H1 (cell line): ENCODE data around the gene FAM120A. TPM values are rescaled to one million over a fixed set of nuclear protein-coding genes. Genes with fewer than 3 reads are reported as not detected.

Source experiments
- ASH2L ChIP-seq: fragments of 200-600, 300-600 bp; sonication (generic); IDR thresholded peaks from one replicate; pipeline ENCODE4 v1.7.1; 2017; ENCODE audit warnings: low read length
- CEBPB ChIP-seq: IDR thresholded peaks from 2 replicates; pipeline ENCODE4 v1.6.1; 2012; ENCODE audit warnings: low read depth, low read length
- EGR1 ChIP-seq: IDR thresholded peaks from 2 replicates; pipeline ENCODE4 v1.6.1; 2011; ENCODE audit warnings: low read depth, low read length, borderline replicate concordance
- GABPA ChIP-seq: IDR thresholded peaks from 2 replicates; pipeline ENCODE4 v1.6.1; 2011; ENCODE audit warnings: mild to moderate bottlenecking, low read length, moderate library complexity, borderline replicate concordance; ENCODE audit not compliant: insufficient read depth
- POLR2AphosphoS5 ChIP-seq: IDR thresholded peaks from 2 replicates; pipeline ENCODE4 v1.6.1; 2011; ENCODE audit warnings: low read depth, low read length
- SRF ChIP-seq: IDR thresholded peaks from 2 replicates; pipeline ENCODE4 v1.6.1; 2011; ENCODE audit warnings: mild to moderate bottlenecking, low read depth, low read length, moderate library complexity
- ZNF274 ChIP-seq: IDR thresholded peaks from 2 replicates; pipeline ENCODE4 v1.7.0; 2012; ENCODE audit warnings: low read length, borderline replicate concordance; ENCODE audit errors: extremely low read depth
- polyA plus RNA-seq, 7 experiments: library from polyadenylated mRNA; depleted of rRNA in 3 of 7; stranded (reverse) in 5 of 7; unstranded in 2 of 7; fragments of >200 nt in 5 of 7; fragments of 200-250 nt in 2 of 7; gene quantifications; 1 replicate in 5 of 7; 2 replicates in 1 of 7; 4 replicates in 1 of 7; pipeline versions ENCODE4 v1.2.1 to v1.2.3, GENCODE V29; 2011 to 2013; ENCODE audit warnings: missing spikeins in 2 of 7, mixed read lengths in 2 of 7
- total RNA-seq: library from RNA; stranded (reverse); fragmentation: NEBNext Ultra II Directional; extraction: Animal tissue kit (Norgen Biotek cat#: 25700); gene quantifications from 2 replicates; pipeline ENCODE4 v1.2.1, GENCODE V29; 2021
- TF ChIP-seq, protein P1 (sequence below): fragments of 300-600 bp; sonication (generic); IDR thresholded peaks from 2 replicates; pipeline ENCODE4 v1.7.1; 2012; ENCODE audit warnings: low read length, moderate library complexity, mild to moderate bottlenecking, inconsistent platforms; ENCODE audit not compliant: insufficient replicate concordance
- TF ChIP-seq, protein P2 (sequence below): IDR thresholded peaks from 2 replicates; pipeline ENCODE4 v1.6.1; 2012; ENCODE audit warnings: inconsistent platforms

The FAM120A gene
- total and polyA plus RNA-seq, 2 of the 8 experiments (the other 6 are each of a cell fraction or from before 2014, with no cell fraction given) = 24.9 to 54.7 TPM

DNA sequence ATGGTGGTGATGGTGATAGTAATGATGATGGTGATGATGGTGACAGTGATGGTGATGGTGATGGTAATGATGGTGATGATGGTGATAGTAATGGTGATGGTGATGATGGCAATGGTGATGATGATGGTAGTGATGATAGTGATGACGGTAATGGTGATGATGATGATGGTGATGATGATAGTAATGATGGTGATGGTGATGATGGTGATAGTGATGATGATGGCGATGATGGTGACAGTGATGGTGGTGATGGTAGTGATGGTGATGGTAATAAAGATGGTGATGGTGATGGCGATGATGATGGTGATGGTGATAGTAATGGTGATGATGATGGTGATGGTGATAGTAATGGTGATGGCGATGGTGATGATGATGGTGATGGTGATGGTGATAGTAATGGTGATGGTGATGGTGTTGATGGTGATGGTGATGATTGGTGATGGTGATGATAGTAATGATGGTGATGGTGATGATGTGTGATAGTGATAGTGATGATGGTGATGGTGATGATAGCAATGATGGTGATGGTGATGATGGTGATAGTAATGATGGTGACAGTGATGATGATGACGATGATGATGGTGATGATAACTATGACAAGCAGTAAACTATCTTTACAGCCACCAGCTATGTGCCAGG, 163.5 kb downstream of the FAM120A start (continued):
- TF ChIP-seq, protein P1, sequence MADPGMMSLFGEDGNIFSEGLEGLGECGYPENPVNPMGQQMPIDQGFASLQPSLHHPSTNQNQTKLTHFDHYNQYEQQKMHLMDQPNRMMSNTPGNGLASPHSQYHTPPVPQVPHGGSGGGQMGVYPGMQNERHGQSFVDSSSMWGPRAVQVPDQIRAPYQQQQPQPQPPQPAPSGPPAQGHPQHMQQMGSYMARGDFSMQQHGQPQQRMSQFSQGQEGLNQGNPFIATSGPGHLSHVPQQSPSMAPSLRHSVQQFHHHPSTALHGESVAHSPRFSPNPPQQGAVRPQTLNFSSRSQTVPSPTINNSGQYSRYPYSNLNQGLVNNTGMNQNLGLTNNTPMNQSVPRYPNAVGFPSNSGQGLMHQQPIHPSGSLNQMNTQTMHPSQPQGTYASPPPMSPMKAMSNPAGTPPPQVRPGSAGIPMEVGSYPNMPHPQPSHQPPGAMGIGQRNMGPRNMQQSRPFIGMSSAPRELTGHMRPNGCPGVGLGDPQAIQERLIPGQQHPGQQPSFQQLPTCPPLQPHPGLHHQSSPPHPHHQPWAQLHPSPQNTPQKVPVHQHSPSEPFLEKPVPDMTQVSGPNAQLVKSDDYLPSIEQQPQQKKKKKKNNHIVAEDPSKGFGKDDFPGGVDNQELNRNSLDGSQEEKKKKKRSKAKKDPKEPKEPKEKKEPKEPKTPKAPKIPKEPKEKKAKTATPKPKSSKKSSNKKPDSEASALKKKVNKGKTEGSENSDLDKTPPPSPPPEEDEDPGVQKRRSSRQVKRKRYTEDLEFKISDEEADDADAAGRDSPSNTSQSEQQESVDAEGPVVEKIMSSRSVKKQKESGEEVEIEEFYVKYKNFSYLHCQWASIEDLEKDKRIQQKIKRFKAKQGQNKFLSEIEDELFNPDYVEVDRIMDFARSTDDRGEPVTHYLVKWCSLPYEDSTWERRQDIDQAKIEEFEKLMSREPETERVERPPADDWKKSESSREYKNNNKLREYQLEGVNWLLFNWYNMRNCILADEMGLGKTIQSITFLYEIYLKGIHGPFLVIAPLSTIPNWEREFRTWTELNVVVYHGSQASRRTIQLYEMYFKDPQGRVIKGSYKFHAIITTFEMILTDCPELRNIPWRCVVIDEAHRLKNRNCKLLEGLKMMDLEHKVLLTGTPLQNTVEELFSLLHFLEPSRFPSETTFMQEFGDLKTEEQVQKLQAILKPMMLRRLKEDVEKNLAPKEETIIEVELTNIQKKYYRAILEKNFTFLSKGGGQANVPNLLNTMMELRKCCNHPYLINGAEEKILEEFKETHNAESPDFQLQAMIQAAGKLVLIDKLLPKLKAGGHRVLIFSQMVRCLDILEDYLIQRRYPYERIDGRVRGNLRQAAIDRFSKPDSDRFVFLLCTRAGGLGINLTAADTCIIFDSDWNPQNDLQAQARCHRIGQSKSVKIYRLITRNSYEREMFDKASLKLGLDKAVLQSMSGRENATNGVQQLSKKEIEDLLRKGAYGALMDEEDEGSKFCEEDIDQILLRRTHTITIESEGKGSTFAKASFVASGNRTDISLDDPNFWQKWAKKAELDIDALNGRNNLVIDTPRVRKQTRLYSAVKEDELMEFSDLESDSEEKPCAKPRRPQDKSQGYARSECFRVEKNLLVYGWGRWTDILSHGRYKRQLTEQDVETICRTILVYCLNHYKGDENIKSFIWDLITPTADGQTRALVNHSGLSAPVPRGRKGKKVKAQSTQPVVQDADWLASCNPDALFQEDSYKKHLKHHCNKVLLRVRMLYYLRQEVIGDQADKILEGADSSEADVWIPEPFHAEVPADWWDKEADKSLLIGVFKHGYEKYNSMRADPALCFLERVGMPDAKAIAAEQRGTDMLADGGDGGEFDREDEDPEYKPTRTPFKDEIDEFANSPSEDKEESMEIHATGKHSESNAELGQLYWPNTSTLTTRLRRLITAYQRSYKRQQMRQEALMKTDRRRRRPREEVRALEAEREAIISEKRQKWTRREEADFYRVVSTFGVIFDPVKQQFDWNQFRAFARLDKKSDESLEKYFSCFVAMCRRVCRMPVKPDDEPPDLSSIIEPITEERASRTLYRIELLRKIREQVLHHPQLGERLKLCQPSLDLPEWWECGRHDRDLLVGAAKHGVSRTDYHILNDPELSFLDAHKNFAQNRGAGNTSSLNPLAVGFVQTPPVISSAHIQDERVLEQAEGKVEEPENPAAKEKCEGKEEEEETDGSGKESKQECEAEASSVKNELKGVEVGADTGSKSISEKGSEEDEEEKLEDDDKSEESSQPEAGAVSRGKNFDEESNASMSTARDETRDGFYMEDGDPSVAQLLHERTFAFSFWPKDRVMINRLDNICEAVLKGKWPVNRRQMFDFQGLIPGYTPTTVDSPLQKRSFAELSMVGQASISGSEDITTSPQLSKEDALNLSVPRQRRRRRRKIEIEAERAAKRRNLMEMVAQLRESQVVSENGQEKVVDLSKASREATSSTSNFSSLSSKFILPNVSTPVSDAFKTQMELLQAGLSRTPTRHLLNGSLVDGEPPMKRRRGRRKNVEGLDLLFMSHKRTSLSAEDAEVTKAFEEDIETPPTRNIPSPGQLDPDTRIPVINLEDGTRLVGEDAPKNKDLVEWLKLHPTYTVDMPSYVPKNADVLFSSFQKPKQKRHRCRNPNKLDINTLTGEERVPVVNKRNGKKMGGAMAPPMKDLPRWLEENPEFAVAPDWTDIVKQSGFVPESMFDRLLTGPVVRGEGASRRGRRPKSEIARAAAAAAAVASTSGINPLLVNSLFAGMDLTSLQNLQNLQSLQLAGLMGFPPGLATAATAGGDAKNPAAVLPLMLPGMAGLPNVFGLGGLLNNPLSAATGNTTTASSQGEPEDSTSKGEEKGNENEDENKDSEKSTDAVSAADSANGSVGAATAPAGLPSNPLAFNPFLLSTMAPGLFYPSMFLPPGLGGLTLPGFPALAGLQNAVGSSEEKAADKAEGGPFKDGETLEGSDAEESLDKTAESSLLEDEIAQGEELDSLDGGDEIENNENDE = no peak
- TF ChIP-seq CEBPB = no peak
- no peak for TF ChIP-seq ASH2L
- TF ChIP-seq, protein P2, sequence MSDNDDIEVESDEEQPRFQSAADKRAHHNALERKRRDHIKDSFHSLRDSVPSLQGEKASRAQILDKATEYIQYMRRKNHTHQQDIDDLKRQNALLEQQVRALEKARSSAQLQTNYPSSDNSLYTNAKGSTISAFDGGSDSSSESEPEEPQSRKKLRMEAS = no peak
- no peak for TF ChIP-seq POLR2AphosphoS5
- no peak for TF ChIP-seq GABPA
- TF ChIP-seq EGR1 = no peak
- TF ChIP-seq ZNF274 = no peak
- no peak for TF ChIP-seq SRF
